ENCODE measurements around the gene GALNTL6. TPM values are rescaled to one million over a fixed set of nuclear protein-coding genes. Genes with fewer than 3 reads are reported as not detected.

The GALNTL6 gene
- total RNA-seq, 1 experiment from 2014 or later: not detected

DNA sequence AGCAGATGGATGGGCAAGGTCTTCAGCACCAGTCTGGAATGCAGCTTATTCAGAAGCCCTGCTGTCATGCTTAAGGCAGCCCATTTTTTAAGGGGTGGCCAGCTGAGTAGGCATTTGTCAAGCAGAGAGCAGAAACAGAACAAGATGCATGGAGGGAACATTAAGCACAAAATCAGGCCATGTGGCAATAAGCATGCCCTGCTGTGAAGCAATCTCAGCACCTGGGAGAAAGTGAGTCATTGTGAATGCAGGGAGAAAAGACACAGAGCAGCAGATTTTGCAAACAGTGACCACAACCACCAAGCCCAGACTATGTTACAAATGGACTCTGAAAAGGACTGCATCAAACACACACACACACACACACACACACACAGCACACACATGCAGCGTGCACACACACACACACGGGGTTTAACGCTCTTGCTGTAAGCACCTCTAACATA is 1261.3 kb downstream of the GALNTL6 start:
- ChIA-PET POLR2A (interaction anchor here (0.7 to 6.2 kb wide), 7 partner anchors 21 to 178 kb away, joined by 3 to 47 read pairs (median 3); partner anchors contain the start of gene GALNT7), CTCF (interaction anchor here (0.7 to 2.0 kb wide), 3 partner anchors 35 to 97 kb away, joined by 3 to 8 read pairs (median 5); no protein-coding TSS in a partner anchor)
- H3K9me3 Mint-ChIP-seq (ENCODE audit: unreplicated experiment): peaks cover 10% of the 10 kb centered on the region
- no peaks in the 10 kb centered on the region for H3K36me3 Mint-ChIP-seq (ENCODE audit: insufficient read depth, unreplicated experiment)
- peaks cover 29% of the 10 kb centered on the region for H3K4me1 Mint-ChIP-seq (ENCODE audit: insufficient read depth, unreplicated experiment)
- intact Hi-C loops (cut with micrococcal nuclease): loop anchor here (2.0 kb wide), 2 partner anchors 50 to 96 kb away; no protein-coding TSS in a partner anchor
- peak overlapping the region; percentile 13 for H3K4me3 Mint-ChIP-seq (ENCODE audit: unreplicated experiment)
- no TSS peak for BruUV-seq (replicated peaks)
- TF ChIP-seq, protein P1, sequence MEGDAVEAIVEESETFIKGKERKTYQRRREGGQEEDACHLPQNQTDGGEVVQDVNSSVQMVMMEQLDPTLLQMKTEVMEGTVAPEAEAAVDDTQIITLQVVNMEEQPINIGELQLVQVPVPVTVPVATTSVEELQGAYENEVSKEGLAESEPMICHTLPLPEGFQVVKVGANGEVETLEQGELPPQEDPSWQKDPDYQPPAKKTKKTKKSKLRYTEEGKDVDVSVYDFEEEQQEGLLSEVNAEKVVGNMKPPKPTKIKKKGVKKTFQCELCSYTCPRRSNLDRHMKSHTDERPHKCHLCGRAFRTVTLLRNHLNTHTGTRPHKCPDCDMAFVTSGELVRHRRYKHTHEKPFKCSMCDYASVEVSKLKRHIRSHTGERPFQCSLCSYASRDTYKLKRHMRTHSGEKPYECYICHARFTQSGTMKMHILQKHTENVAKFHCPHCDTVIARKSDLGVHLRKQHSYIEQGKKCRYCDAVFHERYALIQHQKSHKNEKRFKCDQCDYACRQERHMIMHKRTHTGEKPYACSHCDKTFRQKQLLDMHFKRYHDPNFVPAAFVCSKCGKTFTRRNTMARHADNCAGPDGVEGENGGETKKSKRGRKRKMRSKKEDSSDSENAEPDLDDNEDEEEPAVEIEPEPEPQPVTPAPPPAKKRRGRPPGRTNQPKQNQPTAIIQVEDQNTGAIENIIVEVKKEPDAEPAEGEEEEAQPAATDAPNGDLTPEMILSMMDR (IDR thresholded peaks at IDR 0.05; ENCODE audit: unreplicated experiment): no peak
- peak overlapping the region; percentile 59 for H3K27ac Mint-ChIP-seq (ENCODE audit: low read depth, unreplicated experiment)
- no peaks in the 10 kb centered on the region for H3K27me3 Mint-ChIP-seq (ENCODE audit: insufficient read depth, unreplicated experiment)
- DNase-seq (ENCODE audit: unreplicated experiment): peak; percentile 96

- CTCF ChIA-PET: no interaction called here
- H3K27ac Mint-ChIP-seq (ENCODE audit: low read depth, unreplicated experiment): no peak overlapping the region
Observed at GRCh38 chr4:173076903-173077634, 1263.9 kb downstream of the GALNTL6 start.

GRCh38 chr4:173088144-173088543 is 1274.9 kb downstream of the GALNTL6 start:
- intact Hi-C loops (cut with micrococcal nuclease): no loop called here
- H3K27me3 Mint-ChIP-seq (ENCODE audit: insufficient read depth, unreplicated experiment): no peaks in the 10 kb centered on the region
- no peak overlapping the region for H3K4me3 Mint-ChIP-seq (ENCODE audit: unreplicated experiment)
- POLR2A ChIA-PET: interaction anchor here (0.6 kb wide), 1 partner anchor 10 kb away, joined by 4 read pairs; no protein-coding TSS in a partner anchor
- no peaks in the 10 kb centered on the region for H3K4me1 Mint-ChIP-seq (ENCODE audit: insufficient read depth, unreplicated experiment)
- H3K9me3 Mint-ChIP-seq (ENCODE audit: unreplicated experiment): no peaks in the 10 kb centered on the region
- BruUV-seq (replicated peaks): no TSS peak
- TF ChIP-seq, protein P1 (IDR thresholded peaks at IDR 0.05; ENCODE audit: unreplicated experiment): no peak
- H3K27ac Mint-ChIP-seq (ENCODE audit: low read depth, unreplicated experiment): no peak overlapping the region
- no peaks in the 10 kb centered on the region for H3K36me3 Mint-ChIP-seq (ENCODE audit: insufficient read depth, unreplicated experiment)
- CTCF ChIA-PET: no interaction called here
- no peak for DNase-seq (ENCODE audit: unreplicated experiment)

More at GRCh38 chr4:173076903-173077634, 1263.9 kb downstream of the GALNTL6 start:
- Mint-ChIP-seq H3K9me3 (ENCODE audit: unreplicated experiment) (peaks cover 8% of the 10 kb centered on the region), H3K4me1 (ENCODE audit: insufficient read depth, unreplicated experiment) (peaks cover 29% of the 10 kb centered on the region), H3K27me3 (ENCODE audit: insufficient read depth, unreplicated experiment) (no peaks in the 10 kb centered on the region), H3K36me3 (ENCODE audit: insufficient read depth, unreplicated experiment) (no peaks in the 10 kb centered on the region), H3K4me3 (ENCODE audit: unreplicated experiment) (no peak overlapping the region)
- POLR2A ChIA-PET: interaction anchor here (1.7 to 6.2 kb wide), 2 partner anchors 36 to 92 kb away, joined by 3 to 47 read pairs; partner anchors contain the start of gene GALNT7
- no TSS peak for BruUV-seq (replicated peaks)
- DNase-seq (ENCODE audit: unreplicated experiment): peak; percentile 22
- intact Hi-C loops (cut with micrococcal nuclease): no loop called here
- TF ChIP-seq, protein P1 (IDR thresholded peaks at IDR 0.05; ENCODE audit: unreplicated experiment): no peak
